K562 (cell line): Measurements from ENCODE around the gene SLC2A9. TPM values are rescaled to one million over a fixed set of nuclear protein-coding genes. Genes with fewer than 3 reads are reported as not detected.

Experiments
- CHCHD3 ChIP-seq: fragments of 250-450 bp; sonication (Bioruptor Pico); IDR thresholded peaks from 2 replicates; pipeline ENCODE4 v2.1.2; 2022; ENCODE audit warnings: mild to moderate bottlenecking
- FOXM1 ChIP-seq, 2 experiments: fragments of 450-650 bp in 1 of 2; sonication (generic) in 1 of 2; formaldehyde crosslinking in 1 of 2; IDR thresholded peaks; 2 replicates each; pipeline versions ENCODE4 v1.6.1 to v1.9.0; 2017 to 2022; ENCODE audit warnings: low read depth in 2 of 2, mild to moderate bottlenecking in 2 of 2, missing genetic modification reagents in 1 of 2, moderate library complexity in 1 of 2
- IRF2 ChIP-seq: sonication (generic); formaldehyde crosslinking; IDR thresholded peaks from 2 replicates; pipeline ENCODE4 v1.8.1; 2022; ENCODE audit warnings: mild to moderate bottlenecking, missing genetic modification reagents
- JUN ChIP-seq, 2 experiments: sonication (generic) in 1 of 2; formaldehyde crosslinking in 1 of 2; IDR thresholded peaks; 2 replicates each; pipeline versions ENCODE4 v1.6.1 to v1.8.0; 2012 to 2022; ENCODE audit warnings: borderline replicate concordance in 2 of 2, mild to moderate bottlenecking in 2 of 2, improper control_type of control experiment in 1 of 2, low read depth in 1 of 2, low read length in 1 of 2, missing genetic modification reagents in 1 of 2
- JUND ChIP-seq, 2 experiments: IDR thresholded peaks; 2 replicates in 1 of 2; 3 replicates in 1 of 2; pipeline ENCODE4 v1.6.1; 2011; ENCODE audit warnings: borderline replicate concordance in 2 of 2, low read depth in 2 of 2, low read length in 2 of 2, improper control_type of control experiment in 1 of 2, missing biosample characterization in 1 of 2, missing genetic modification characterization in 1 of 2, missing genetic modification reagents in 1 of 2
- KDM1A ChIP-seq, 2 experiments: fragments of 450-650 bp; IDR thresholded peaks; 2 replicates each; pipeline ENCODE4 v1.6.1; 2016; ENCODE audit warnings: mild to moderate bottlenecking in 2 of 2
- KDM4B ChIP-seq, 2 experiments: fragments of 450-650 bp in 1 of 2; sonication (generic) in 1 of 2; IDR thresholded peaks; 2 replicates each; pipeline ENCODE4 v1.6.1; 2016 to 2017; ENCODE audit warnings: borderline replicate concordance in 2 of 2, antibody characterized with exemption in 1 of 2, low read depth in 1 of 2, mild to moderate bottlenecking in 1 of 2
- MECOM ChIP-seq: fragments of 250-450 bp; sonication (Bioruptor Pico); IDR thresholded peaks from 2 replicates; pipeline ENCODE4 v1.8.0; 2022; ENCODE audit warnings: inconsistent platforms
- NFE2 ChIP-seq: IDR thresholded peaks from 2 replicates; pipeline ENCODE4 v1.6.1; 2014; ENCODE audit warnings: antibody characterized with exemption, low read depth
- NR1H2 ChIP-seq: sonication (generic); formaldehyde crosslinking; IDR thresholded peaks from 2 replicates; pipeline ENCODE4 v1.4.0; 2020; ENCODE audit warnings: mild to moderate bottlenecking, missing genetic modification reagents
- PTTG1 ChIP-seq: fragments of 450-650 bp; IDR thresholded peaks from 2 replicates; pipeline ENCODE4 v1.6.1; 2016; ENCODE audit warnings: low read depth, mild to moderate bottlenecking, missing genetic modification characterization, missing compliant biosample characterization
- TFAM ChIP-seq: fragments of 250-450 bp; sonication (Bioruptor Pico); conservative IDR thresholded peaks from 2 replicates; pipeline ENCODE4 v1.5.0; 2021; ENCODE audit warnings: mild to moderate bottlenecking, moderate library complexity
- U2AF2 ChIP-seq: fragments of 200-400 bp; formaldehyde crosslinking; optimal IDR thresholded peaks from 2 replicates; pipeline ENCODE3; 2017; ENCODE audit warnings: low read depth, mild to moderate bottlenecking, low read length
- ZNF12 ChIP-seq: sonication (generic); formaldehyde crosslinking; IDR thresholded peaks from 2 replicates; pipeline ENCODE4 v1.4.0; 2020; ENCODE audit warnings: mild to moderate bottlenecking, missing genetic modification reagents
- ZNF175 ChIP-seq: fragments of 200-800 bp; sonication (Bioruptor generic); IDR thresholded peaks from 2 replicates; pipeline ENCODE4 v1.6.1; 2016; ENCODE audit warnings: low read depth, mild to moderate bottlenecking, missing genetic modification characterization, missing compliant biosample characterization
- ZNF507 ChIP-seq: conservative IDR thresholded peaks from 2 replicates; pipeline ENCODE4 v1.6.1; 2017; ENCODE audit warnings: missing genetic modification characterization, missing compliant biosample characterization
- ZNF583 ChIP-seq: fragments of 250-450 bp; sonication (Bioruptor Pico); IDR thresholded peaks from 2 replicates; pipeline ENCODE4 v1.4.0; 2020
- polyA plus RNA-seq, 8 experiments: library from polyadenylated mRNA; depleted of rRNA in 4 of 8; stranded (reverse) in 5 of 8; unstranded in 3 of 8; fragments of >200 nt; fragmentation: Nextera tagmentation in 2 of 8; fragmentation: Illumina TruSeq in 1 of 8; extraction: Ambion mirVana in 2 of 8; extraction: Trizol in 1 of 8; gene quantifications; 2 replicates each; pipeline versions ENCODE4 v1.2.1 to v1.2.3, GENCODE V29; 2011 to 2014; ENCODE audit warnings: inconsistent platforms in 1 of 8, missing spikeins in 1 of 8
- total RNA-seq, 7 experiments: library from RNA; depleted of rRNA in 6 of 7; stranded (reverse); fragments of >200 nt in 6 of 7; fragmentation: Illumina TruSeq in 2 of 7; extraction: Trizol in 2 of 7; gene quantifications; 2 replicates each; pipeline versions ENCODE4 v1.2.1 to v1.2.3, GENCODE V29; 2011 to 2021; ENCODE audit warnings: low replicate concordance in 1 of 7
- TF ChIP-seq, protein P1 (sequence below): fragments of 250-450 bp; sonication (Bioruptor Pico); IDR thresholded peaks from 2 replicates; pipeline ENCODE4 v1.8.0; 2022; ENCODE audit warnings: moderate library complexity, mild to moderate bottlenecking, inconsistent platforms
- TF ChIP-seq, protein P2 (sequence below): fragments of 450-650 bp; IDR thresholded peaks from 2 replicates; pipeline ENCODE4 v1.6.1; 2016; ENCODE audit warnings: low read depth, mild to moderate bottlenecking, moderate library complexity
- TF ChIP-seq, protein P3 (sequence below): sonication (generic); formaldehyde crosslinking; IDR thresholded peaks from 2 replicates; pipeline ENCODE4 v1.8.0; 2023; ENCODE audit warnings: mild to moderate bottlenecking, missing genetic modification reagents
- TF ChIP-seq, protein P4 (sequence below): sonication (generic); formaldehyde crosslinking; IDR thresholded peaks from 2 replicates; pipeline ENCODE4 v1.8.0; 2022; ENCODE audit warnings: mild to moderate bottlenecking, missing genetic modification reagents

The SLC2A9 gene
- total and polyA plus RNA-seq, 9 of the 15 experiments (the other 6 are each of a cell fraction or from before 2014, with no cell fraction given), result 0.15 to 1.9 (median 0.76) TPM

DNA sequence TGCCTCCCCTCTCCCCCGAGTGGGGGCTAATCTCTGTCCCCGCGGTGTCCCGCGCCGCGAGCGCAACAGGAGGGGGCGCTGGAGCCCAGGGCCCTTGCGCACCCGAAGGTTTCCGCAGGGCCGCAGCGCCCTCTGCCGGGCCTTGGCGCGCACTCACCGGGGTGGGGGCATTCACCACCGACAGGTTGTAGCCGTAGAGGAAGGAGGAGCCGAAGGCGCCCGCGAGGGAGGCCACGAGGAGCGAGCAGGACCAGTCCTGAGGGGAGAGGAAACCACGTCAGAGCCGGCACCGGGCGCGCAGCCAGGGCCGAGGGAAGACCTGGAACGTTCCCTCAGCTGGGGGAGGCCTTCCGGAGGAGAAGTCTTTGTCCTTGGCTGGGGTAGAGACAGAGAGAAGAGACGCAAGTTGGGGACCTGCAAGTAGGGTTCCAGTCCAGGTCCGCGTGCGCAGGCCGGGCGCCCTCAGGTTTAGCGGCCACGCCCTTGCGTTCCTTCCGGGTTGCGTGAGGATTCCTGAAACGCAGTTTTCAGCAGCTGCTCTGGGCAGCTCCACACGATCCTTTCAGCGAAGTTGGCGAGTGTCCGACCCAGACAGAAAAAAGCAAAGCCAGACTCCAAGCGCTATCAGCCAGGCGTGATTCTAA, 2.4 kb downstream of the SLC2A9 start (continued):
- TF ChIP-seq, protein P1, sequence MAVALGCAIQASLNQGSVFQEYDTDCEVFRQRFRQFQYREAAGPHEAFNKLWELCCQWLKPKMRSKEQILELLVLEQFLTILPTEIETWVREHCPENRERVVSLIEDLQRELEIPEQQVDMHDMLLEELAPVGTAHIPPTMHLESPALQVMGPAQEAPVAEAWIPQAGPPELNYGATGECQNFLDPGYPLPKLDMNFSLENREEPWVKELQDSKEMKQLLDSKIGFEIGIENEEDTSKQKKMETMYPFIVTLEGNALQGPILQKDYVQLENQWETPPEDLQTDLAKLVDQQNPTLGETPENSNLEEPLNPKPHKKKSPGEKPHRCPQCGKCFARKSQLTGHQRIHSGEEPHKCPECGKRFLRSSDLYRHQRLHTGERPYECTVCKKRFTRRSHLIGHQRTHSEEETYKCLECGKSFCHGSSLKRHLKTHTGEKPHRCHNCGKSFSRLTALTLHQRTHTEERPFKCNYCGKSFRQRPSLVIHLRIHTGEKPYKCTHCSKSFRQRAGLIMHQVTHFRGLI, result no peak
- TF ChIP-seq CHCHD3 (CRISPR knock-in tag), result no peak
- TF ChIP-seq IRF2 (CRISPR knock-in tag), result no peak
- no peak for TF ChIP-seq U2AF2
- no peak for TF ChIP-seq NFE2
- TF ChIP-seq FOXM1 (IDR thresholded peaks at IDR 0.05; ENCODE audit: low read depth), result no peak
- TF ChIP-seq FOXM1 (CRISPR knock-in tag; IDR thresholded peaks at IDR 0.05; ENCODE audit: low read depth), result peak; percentile 62; the same call in 1 of the 2 replicates
- TF ChIP-seq KDM4B (IDR thresholded peaks at IDR 0.05; ENCODE audit: borderline replicate concordance in 2 of 2, low read depth in 1 of 2), result peak in 1 of 2 experiments; percentile 57; a peak in 1 of 4 replicates
- TF ChIP-seq, protein P2, sequence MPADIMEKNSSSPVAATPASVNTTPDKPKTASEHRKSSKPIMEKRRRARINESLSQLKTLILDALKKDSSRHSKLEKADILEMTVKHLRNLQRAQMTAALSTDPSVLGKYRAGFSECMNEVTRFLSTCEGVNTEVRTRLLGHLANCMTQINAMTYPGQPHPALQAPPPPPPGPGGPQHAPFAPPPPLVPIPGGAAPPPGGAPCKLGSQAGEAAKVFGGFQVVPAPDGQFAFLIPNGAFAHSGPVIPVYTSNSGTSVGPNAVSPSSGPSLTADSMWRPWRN, result no peak
- peak; percentile 48 for TF ChIP-seq JUND (IDR thresholded peaks at IDR 0.05; ENCODE audit: borderline replicate concordance, low read depth, low read length)
- TF ChIP-seq JUND (tag; IDR thresholded peaks at IDR 0.05; ENCODE audit: borderline replicate concordance, low read depth, low read length), result no peak; the same call in 2 of the 3 replicates
- 0 out of 2 replicates have a peak, but pooled peaks have one; percentile 9 for TF ChIP-seq JUN (IDR thresholded peaks at IDR 0.05; ENCODE audit: borderline replicate concordance, low read depth, low read length)
- TF ChIP-seq JUN (CRISPR knock-in tag; IDR thresholded peaks at IDR 0.05; ENCODE audit: borderline replicate concordance), result no peak
- no peak for TF ChIP-seq MECOM (CRISPR knock-in tag)
- no peak for TF ChIP-seq PTTG1 (tag)
- no peak for TF ChIP-seq ZNF12 (CRISPR knock-in tag)
- no peak for TF ChIP-seq ZNF507 (tag)
- no peak for TF ChIP-seq TFAM (CRISPR knock-in tag)
- TF ChIP-seq NR1H2 (CRISPR knock-in tag), result peak; percentile 45; the same call in 1 of the 2 replicates
- TF ChIP-seq, protein P3, sequence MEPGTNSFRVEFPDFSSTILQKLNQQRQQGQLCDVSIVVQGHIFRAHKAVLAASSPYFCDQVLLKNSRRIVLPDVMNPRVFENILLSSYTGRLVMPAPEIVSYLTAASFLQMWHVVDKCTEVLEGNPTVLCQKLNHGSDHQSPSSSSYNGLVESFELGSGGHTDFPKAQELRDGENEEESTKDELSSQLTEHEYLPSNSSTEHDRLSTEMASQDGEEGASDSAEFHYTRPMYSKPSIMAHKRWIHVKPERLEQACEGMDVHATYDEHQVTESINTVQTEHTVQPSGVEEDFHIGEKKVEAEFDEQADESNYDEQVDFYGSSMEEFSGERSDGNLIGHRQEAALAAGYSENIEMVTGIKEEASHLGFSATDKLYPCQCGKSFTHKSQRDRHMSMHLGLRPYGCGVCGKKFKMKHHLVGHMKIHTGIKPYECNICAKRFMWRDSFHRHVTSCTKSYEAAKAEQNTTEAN (CRISPR knock-in tag), result no peak
- no peak for TF ChIP-seq KDM1A (IDR thresholded peaks at IDR 0.05)
- TF ChIP-seq, protein P4, sequence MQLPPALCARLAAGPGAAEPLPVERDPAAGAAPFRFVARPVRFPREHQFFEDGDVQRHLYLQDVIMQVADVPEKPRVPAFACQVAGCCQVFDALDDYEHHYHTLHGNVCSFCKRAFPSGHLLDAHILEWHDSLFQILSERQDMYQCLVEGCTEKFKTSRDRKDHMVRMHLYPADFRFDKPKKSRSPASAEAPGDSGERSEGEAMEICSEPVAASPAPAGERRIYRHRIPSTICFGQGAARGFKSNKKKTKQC (CRISPR knock-in tag), result peak; percentile 80
- no peak for TF ChIP-seq ZNF583 (CRISPR knock-in tag)
- no peak; the same call in 1 of the 2 replicates for TF ChIP-seq ZNF175
